Liver (tissue), 9 donors: Measurements from ENCODE around the gene MAPKAPK2. TPM values are rescaled to one million over a fixed set of nuclear protein-coding genes. Genes with fewer than 3 reads are reported as not detected.

ENCODE experiments used
- DNase-seq: peaks from one replicate; pipeline ENCODE4 v3.0.0-alpha.2; 2017; ENCODE audit warnings: low spot score
- H3K27ac ChIP-seq, 2 donors: one replicate each; pipeline ENCODE4 v1.7.0; 2013; ENCODE audit warnings: inconsistent platforms in 2 of 2, low read length in 2 of 2, control low read depth in 1 of 2, low read depth in 1 of 2, mild to moderate bottlenecking in 1 of 2
- H3K27me3 ChIP-seq, 4 donors: one replicate each; pipeline versions ENCODE4 v1.6.1 to v1.7.0; 2013; ENCODE audit warnings: low read length in 3 of 4, inconsistent platforms in 1 of 4, mild to moderate bottlenecking in 1 of 4, moderate library complexity in 1 of 4; ENCODE audit not compliant: control insufficient read depth in 4 of 4, insufficient read depth in 4 of 4
- H3K36me3 ChIP-seq, 4 donors: one replicate each; pipeline versions ENCODE4 v1.6.1 to v1.7.0; 2013; ENCODE audit warnings: low read length in 3 of 4, mild to moderate bottlenecking in 3 of 4, low read depth in 1 of 4, moderate library complexity in 1 of 4; ENCODE audit not compliant: control insufficient read depth in 4 of 4, insufficient read depth in 3 of 4
- H3K4me1 ChIP-seq, 4 donors: one replicate each; pipeline versions ENCODE4 v1.6.1 to v1.7.0; 2013; ENCODE audit warnings: low read length in 3 of 4, mild to moderate bottlenecking in 3 of 4, moderate library complexity in 1 of 4; ENCODE audit not compliant: control insufficient read depth in 4 of 4, insufficient read depth in 4 of 4
- H3K4me3 ChIP-seq, 3 donors: one replicate each; pipeline versions ENCODE4 v1.6.1 to v1.7.0; 2013; ENCODE audit warnings: low read length in 3 of 3, control low read depth in 1 of 3, low read depth in 1 of 3, mild to moderate bottlenecking in 1 of 3
- H3K9ac ChIP-seq, 2 donors: one replicate each; pipeline ENCODE4 v1.7.0; 2013; ENCODE audit warnings: low read length in 2 of 2, mild to moderate bottlenecking in 2 of 2, moderate library complexity in 2 of 2, control low read depth in 1 of 2, low read depth in 1 of 2
- H3K9me3 ChIP-seq, 4 donors: one replicate each; pipeline versions ENCODE4 v1.6.1 to v1.7.0; 2013; ENCODE audit warnings: low read length in 3 of 4; ENCODE audit not compliant: control insufficient read depth in 4 of 4
- ATF3 ChIP-seq: IDR thresholded peaks from 2 replicates; pipeline ENCODE4 v1.6.1; 2016; ENCODE audit warnings: antibody characterized with exemption
- CTCF ChIP-seq: fragments of 150-350 bp; IDR thresholded peaks from 2 replicates; pipeline ENCODE4 v1.5.1; 2017; ENCODE audit warnings: improper control_type of control experiment, low read depth, low read length; ENCODE audit not compliant: missing input control
- EGR1 ChIP-seq, 2 donors: IDR thresholded peaks; 2 replicates each; pipeline ENCODE4 v1.6.1; 2016 to 2018; ENCODE audit warnings: antibody characterized with exemption in 2 of 2, low read depth in 2 of 2
- FOXA1 ChIP-seq: IDR thresholded peaks from 2 replicates; pipeline ENCODE4 v1.6.1; 2016; ENCODE audit warnings: antibody characterized with exemption
- FOXA2 ChIP-seq: IDR thresholded peaks from 2 replicates; pipeline ENCODE4 v1.6.1; 2016; ENCODE audit warnings: antibody characterized with exemption
- GABPA ChIP-seq, 2 donors: IDR thresholded peaks in 1 of 2; conservative IDR thresholded peaks in 1 of 2; 2 replicates each; pipeline ENCODE4 v1.6.1; 2016; ENCODE audit warnings: antibody characterized with exemption in 2 of 2, mild to moderate bottlenecking in 1 of 2, moderate library complexity in 1 of 2
- HNF4A ChIP-seq, 2 donors: conservative IDR thresholded peaks; 2 replicates each; pipeline ENCODE4 v1.6.1; 2016; ENCODE audit warnings: antibody characterized with exemption in 2 of 2, mild to moderate bottlenecking in 2 of 2
- HNF4G ChIP-seq: IDR thresholded peaks from 2 replicates; pipeline ENCODE4 v1.6.1; 2016; ENCODE audit warnings: antibody characterized with exemption
- JUND ChIP-seq, 2 donors: IDR thresholded peaks; 2 replicates each; pipeline ENCODE4 v1.6.1; 2016; ENCODE audit warnings: antibody characterized with exemption in 2 of 2
- MAX ChIP-seq: IDR thresholded peaks from 2 replicates; pipeline ENCODE4 v1.6.1; 2016; ENCODE audit warnings: antibody characterized with exemption
- NR2F2 ChIP-seq: IDR thresholded peaks from 2 replicates; pipeline ENCODE4 v1.6.1; 2016; ENCODE audit warnings: antibody characterized with exemption
- RAD21 ChIP-seq, 2 donors: IDR thresholded peaks; 2 replicates each; pipeline ENCODE4 v1.6.1; 2016; ENCODE audit warnings: antibody characterized with exemption in 2 of 2, mild to moderate bottlenecking in 2 of 2
- REST ChIP-seq: IDR thresholded peaks from 2 replicates; pipeline ENCODE4 v1.6.1; 2016; ENCODE audit warnings: antibody characterized with exemption, mild to moderate bottlenecking
- RXRA ChIP-seq, 2 donors: IDR thresholded peaks; 2 replicates each; pipeline ENCODE4 v1.6.1; 2017 to 2018; ENCODE audit warnings: antibody characterized with exemption in 2 of 2, mild to moderate bottlenecking in 1 of 2
- SP1 ChIP-seq: IDR thresholded peaks from 2 replicates; pipeline ENCODE4 v1.6.1; 2018; ENCODE audit warnings: antibody characterized with exemption, mild to moderate bottlenecking
- TAF1 ChIP-seq: conservative IDR thresholded peaks from 2 replicates; pipeline ENCODE4 v1.6.1; 2016; ENCODE audit warnings: antibody characterized with exemption, mild to moderate bottlenecking
- YY1 ChIP-seq: IDR thresholded peaks from 2 replicates; pipeline ENCODE4 v1.6.1; 2016; ENCODE audit warnings: antibody characterized with exemption, mild to moderate bottlenecking
- ZBTB33 ChIP-seq: IDR thresholded peaks from 2 replicates; pipeline ENCODE4 v1.6.1; 2016; ENCODE audit warnings: antibody characterized with exemption
- whole genome bisulfite sequencing: extraction: QIAGEN DNeasy Blood & Tissue Kit; methylation state at CpG from one replicate; pipeline ENCODE4 v1.1.7; 2013; 5-methylcytosine and 5-hydroxymethylcytosine counted together
- polyA plus RNA-seq, 2 donors: library from polyadenylated mRNA; stranded (reverse) in 1 of 2; unstranded in 1 of 2; fragments of 200-250 nt in 1 of 2; fragments of >200 nt in 1 of 2; fragmentation: Nextera tagmentation in 1 of 2; extraction: Ambion mirVana in 1 of 2; gene quantifications; one replicate each; pipeline versions ENCODE4 v1.2.1 to v1.2.3, GENCODE V29; 2013 to 2015
- total RNA-seq, 2 donors: library from RNA; depleted of rRNA; stranded (reverse); fragments of >200 nt; gene quantifications; one replicate each; pipeline ENCODE4 v1.2.3, GENCODE V29; 2014
- donor health status: healthy.
- donor health status: healthy.
- donor health status: healthy.
- donor health status: healthy.
- donor health status: healthy.

The MAPKAPK2 gene
- total and polyA plus RNA-seq, 4 donors, result 7.5 to 24.5 (median 14.7) TPM

- Histone ChIP-seq H3K27ac (no peak overlapping the region), H3K27me3 (peaks cover 0 to 2% (median 0%) of the 10 kb centered on the region in 4 donors), H3K4me3 (no peak overlapping the region), H3K9me3 (peaks cover 0 to 2% (median 0%) of the 10 kb centered on the region in 4 donors), H3K4me1 (peaks cover 0 to under 1% (median 0%) of the 10 kb centered on the region in 4 donors), H3K9ac (no peak overlapping the region), H3K36me3 (no peaks in the 10 kb centered on the region)
- no peak for DNase-seq
- 92% methylated on average over 1 of the region's 1 CpG for WGBS
- TF ChIP-seq GABPA (IDR thresholded peaks at IDR 0.05 in 1 of 2, conservative IDR thresholded peaks at IDR 0.05 in 1 of 2), result no peak
- no peak for TF ChIP-seq REST
- TF ChIP-seq CTCF, result no peak
- TF ChIP-seq SP1, result no peak
- TF ChIP-seq HNF4G, result no peak
- no peak for TF ChIP-seq ATF3
- no peak for TF ChIP-seq TAF1
- no peak for TF ChIP-seq RAD21 (IDR thresholded peaks at IDR 0.05)
- TF ChIP-seq RXRA (IDR thresholded peaks at IDR 0.05), result no peak
- no peak for TF ChIP-seq MAX
- TF ChIP-seq ZBTB33, result no peak
- no peak for TF ChIP-seq EGR1 (IDR thresholded peaks at IDR 0.05; ENCODE audit: low read depth in 2 of 2)
- TF ChIP-seq JUND (IDR thresholded peaks at IDR 0.05), result no peak
- TF ChIP-seq FOXA1, result no peak
- no peak for TF ChIP-seq FOXA2
- no peak for TF ChIP-seq HNF4A (conservative IDR thresholded peaks at IDR 0.05)
- TF ChIP-seq NR2F2, result no peak
- TF ChIP-seq YY1, result no peak
Observed at GRCh38 chr1:206760590-206760989, 75.9 kb downstream of the MAPKAPK2 start.
